HG02885 (cell line): Measurements from ENCODE around the gene PLEKHA4.

ENCODE experiments used
- ATAC-seq: cut with Tn5 transposase; IDR thresholded peaks from one replicate; pipeline ENCODE4 v1.9.1; 2021; ENCODE audit warnings: mild to moderate bottlenecking; ENCODE audit not compliant: unreplicated experiment, poor library complexity

Gene PLEKHA4

GRCh38 chr19:48835734-48836088, 32.7 kb downstream of the PLEKHA4 start:
- ATAC-seq = peak; percentile 78

- no peak for ATAC-seq
Observed at GRCh38 chr19:48833977-48834376, 34.4 kb downstream of the PLEKHA4 start.

GRCh38 chr19:48833049-48833448, 35.4 kb downstream of the PLEKHA4 start:
- ATAC-seq = no peak

- no peak for ATAC-seq
Observed at GRCh38 chr19:48830965-48831364, 37.5 kb downstream of the PLEKHA4 start.

GRCh38 chr19:48830088-48830487, 38.3 kb downstream of the PLEKHA4 start:
- ATAC-seq = no peak

GRCh38 chr19:48826606-48827020, 41.8 kb downstream of the PLEKHA4 start:
- ATAC-seq = no peak

- no peak for ATAC-seq
Observed at GRCh38 chr19:48822514-48822913, 45.9 kb downstream of the PLEKHA4 start.

- ATAC-seq = no peak
Observed at GRCh38 chr19:48821633-48822032, 46.8 kb downstream of the PLEKHA4 start.

- no peak for ATAC-seq
Observed at GRCh38 chr19:48819366-48819816, 49.0 kb downstream of the PLEKHA4 start.

GRCh38 chr19:48818234-48818820, 50.1 kb downstream of the PLEKHA4 start:
- ATAC-seq = no peak

GRCh38 chr19:48817585-48818124, 50.8 kb downstream of the PLEKHA4 start:
- ATAC-seq = no peak

- ATAC-seq = no peak
Observed at GRCh38 chr19:48815870-48816501, 52.4 kb downstream of the PLEKHA4 start.

- no peak for ATAC-seq
Observed at GRCh38 chr19:48814895-48815294, 53.5 kb downstream of the PLEKHA4 start.

GRCh38 chr19:48813123-48813913, 55.1 kb downstream of the PLEKHA4 start:
- no peak for ATAC-seq

- ATAC-seq = peak; percentile 70
Observed at GRCh38 chr19:48812094-48812929, 56.1 kb downstream of the PLEKHA4 start.

- ATAC-seq = no peak
Observed at GRCh38 chr19:48810151-48810550, 58.3 kb downstream of the PLEKHA4 start.

- no peak for ATAC-seq
Observed at GRCh38 chr19:48807590-48808308, 60.7 kb downstream of the PLEKHA4 start.

- ATAC-seq = no peak
Observed at GRCh38 chr19:48806818-48807589, 61.4 kb downstream of the PLEKHA4 start.

GRCh38 chr19:48806518-48806817, 61.9 kb downstream of the PLEKHA4 start:
- ATAC-seq = no peak
